ENCODE results near the gene CYTH2. TPM values are rescaled to one million over a fixed set of nuclear protein-coding genes. Genes with fewer than 3 reads are reported as not detected.
A peak's percentile ranks its signal among the peaks of the same experiment; 100 is the strongest.

CYTH2 gene
- total RNA-seq, 4 donors from 2014 or later: 91.6 to 232 (median 139) TPM

DNA sequence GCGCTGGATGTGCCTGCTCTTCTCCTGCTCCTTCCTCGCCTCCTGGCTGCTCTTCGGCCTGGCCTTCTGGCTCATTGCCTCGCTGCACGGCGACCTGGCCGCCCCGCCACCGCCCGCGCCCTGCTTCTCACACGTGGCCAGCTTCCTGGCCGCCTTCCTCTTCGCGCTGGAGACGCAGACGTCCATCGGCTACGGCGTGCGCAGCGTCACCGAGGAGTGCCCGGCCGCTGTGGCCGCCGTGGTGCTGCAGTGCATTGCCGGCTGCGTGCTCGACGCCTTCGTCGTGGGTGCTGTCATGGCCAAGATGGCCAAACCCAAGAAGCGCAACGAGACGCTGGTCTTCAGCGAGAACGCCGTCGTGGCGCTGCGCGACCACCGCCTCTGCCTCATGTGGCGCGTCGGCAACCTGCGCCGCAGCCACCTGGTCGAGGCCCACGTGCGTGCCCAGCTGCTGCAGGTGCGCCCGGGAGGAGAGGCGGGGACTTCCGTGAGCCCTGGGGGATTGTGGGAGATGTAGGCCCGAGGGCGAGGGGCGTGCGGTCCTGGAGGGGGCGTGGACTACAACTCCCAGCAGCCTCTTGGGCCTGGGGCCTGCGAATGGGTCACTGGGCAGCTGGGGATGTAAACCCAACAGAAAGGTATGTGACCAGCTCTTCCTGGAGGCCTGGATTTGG, 7.0 kb upstream of the CYTH2 start:
- no peak overlapping the region for H3K4me3 ChIP-seq (replicated peaks in 1 of 3)
- TF ChIP-seq, protein P1, sequence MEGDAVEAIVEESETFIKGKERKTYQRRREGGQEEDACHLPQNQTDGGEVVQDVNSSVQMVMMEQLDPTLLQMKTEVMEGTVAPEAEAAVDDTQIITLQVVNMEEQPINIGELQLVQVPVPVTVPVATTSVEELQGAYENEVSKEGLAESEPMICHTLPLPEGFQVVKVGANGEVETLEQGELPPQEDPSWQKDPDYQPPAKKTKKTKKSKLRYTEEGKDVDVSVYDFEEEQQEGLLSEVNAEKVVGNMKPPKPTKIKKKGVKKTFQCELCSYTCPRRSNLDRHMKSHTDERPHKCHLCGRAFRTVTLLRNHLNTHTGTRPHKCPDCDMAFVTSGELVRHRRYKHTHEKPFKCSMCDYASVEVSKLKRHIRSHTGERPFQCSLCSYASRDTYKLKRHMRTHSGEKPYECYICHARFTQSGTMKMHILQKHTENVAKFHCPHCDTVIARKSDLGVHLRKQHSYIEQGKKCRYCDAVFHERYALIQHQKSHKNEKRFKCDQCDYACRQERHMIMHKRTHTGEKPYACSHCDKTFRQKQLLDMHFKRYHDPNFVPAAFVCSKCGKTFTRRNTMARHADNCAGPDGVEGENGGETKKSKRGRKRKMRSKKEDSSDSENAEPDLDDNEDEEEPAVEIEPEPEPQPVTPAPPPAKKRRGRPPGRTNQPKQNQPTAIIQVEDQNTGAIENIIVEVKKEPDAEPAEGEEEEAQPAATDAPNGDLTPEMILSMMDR (IDR thresholded peaks at IDR 0.05): no peak
- no peak for TF ChIP-seq POLR2A (IDR thresholded peaks at IDR 0.05)
- DNase-seq: no peak
- no peaks in the 10 kb centered on the region for H3K36me3 ChIP-seq
- WGBS, 2 donors: 72 to 81% methylated on average over 32 to 61 of the region's 62 CpGs
- no peak overlapping the region for H3K27ac ChIP-seq
- intact Hi-C loops (cut with DNase I): no loop called here
- no peaks in the 10 kb centered on the region for H3K9me3 ChIP-seq
- no peaks in the 10 kb centered on the region for H3K4me1 ChIP-seq
- H3K27me3 ChIP-seq: no peaks in the 10 kb centered on the region

DNA sequence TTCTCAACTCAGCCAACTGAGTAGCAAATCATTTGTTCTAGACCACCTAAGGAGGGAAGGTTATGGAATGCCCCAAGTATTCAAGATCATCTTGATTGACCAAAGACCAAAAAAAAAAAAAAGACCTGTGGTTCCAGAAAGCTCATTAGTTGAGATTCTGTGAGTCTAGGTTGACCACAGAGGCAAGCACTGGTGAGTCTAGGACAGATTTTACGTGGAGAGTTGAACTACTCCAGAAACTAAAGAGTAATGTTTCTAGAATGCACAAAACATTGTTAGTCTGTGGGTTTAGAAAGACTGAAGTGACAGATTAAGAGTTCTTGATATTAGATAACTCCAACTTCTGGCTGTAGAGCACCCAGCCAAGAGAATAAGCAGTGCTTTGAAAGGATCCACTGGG, 4.0 kb upstream of the CYTH2 start:
- Histone ChIP-seq H3K4me1 (peaks cover 4 to 10% of the 10 kb centered on the region in 2 donors), H3K27ac (no peak overlapping the region), H3K27me3 (no peaks in the 10 kb centered on the region), H3K9me3 (no peaks in the 10 kb centered on the region), H3K36me3 (no peaks in the 10 kb centered on the region), H3K4me3 (replicated peaks in 1 of 3) (no peak overlapping the region)
- DNase-seq: no peak
- intact Hi-C loops (cut with DNase I): no loop called here
- 88 to 93% methylated on average over 1 of the region's 1 CpG for WGBS, 2 donors
- no peak for TF ChIP-seq POLR2A (IDR thresholded peaks at IDR 0.05)
- TF ChIP-seq, protein P1 (IDR thresholded peaks at IDR 0.05): no peak

DNA sequence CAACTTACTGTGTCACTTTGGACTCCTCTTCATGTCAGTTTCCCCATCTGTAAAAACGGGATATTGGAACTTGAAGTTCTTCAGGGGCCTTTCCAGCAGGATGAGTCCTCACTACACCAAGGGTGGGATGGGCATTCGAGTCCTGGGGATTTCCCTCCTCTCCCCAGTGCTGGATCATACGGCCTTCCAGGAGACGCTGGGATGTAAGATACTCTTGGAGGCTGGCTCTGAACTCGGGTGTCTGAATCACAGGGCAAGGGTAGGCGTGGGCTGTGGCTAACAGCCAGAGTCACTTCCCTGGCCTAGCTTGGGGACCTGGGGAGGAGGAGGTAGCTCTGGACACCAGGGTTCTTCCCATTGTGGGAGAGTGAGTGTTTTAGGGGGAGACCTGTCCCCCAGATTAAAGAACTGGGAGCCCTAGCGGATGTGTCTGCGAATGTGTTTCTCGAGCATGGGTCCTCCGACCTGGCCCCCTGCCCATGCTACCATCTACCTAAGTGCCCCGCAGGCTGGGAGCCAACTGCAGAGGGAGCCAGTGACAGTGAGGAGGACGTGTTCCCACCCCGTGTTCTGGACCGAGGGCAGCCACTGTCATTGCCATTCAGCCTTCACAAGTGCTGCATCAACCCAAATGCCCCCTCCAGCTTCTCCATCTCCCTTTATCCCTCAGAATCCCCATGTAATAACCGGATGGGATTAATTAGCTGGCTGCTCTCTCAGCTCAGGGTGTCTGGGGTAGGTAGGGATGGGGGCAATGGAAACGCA, 2.4 kb upstream of the CYTH2 start:
- H3K36me3 ChIP-seq: peaks cover 14 to 15% of the 10 kb centered on the region in 2 donors
- no peak overlapping the region for H3K27ac ChIP-seq
- peaks cover 19 to 20% of the 10 kb centered on the region in 2 donors for H3K4me1 ChIP-seq
- intact Hi-C loops (cut with DNase I): no loop called here
- no peak for TF ChIP-seq POLR2A (IDR thresholded peaks at IDR 0.05)
- TF ChIP-seq, protein P1 (IDR thresholded peaks at IDR 0.05): no peak
- H3K27me3 ChIP-seq: no peaks in the 10 kb centered on the region
- no peak overlapping the region for H3K4me3 ChIP-seq (replicated peaks in 1 of 3)
- H3K9me3 ChIP-seq: no peaks in the 10 kb centered on the region
- WGBS, 2 donors: 69 to 73% methylated on average over 8 to 15 of the region's 16 CpGs
- DNase-seq: no peak

GRCh38 chr19:48468772-48469288, 339 bp upstream of the CYTH2 start:
- Histone ChIP-seq H3K27ac (peak overlapping the region; percentile 94 to 97 (median 96)), H3K4me1 (peaks cover 40% of the 10 kb centered on the region in 2 donors), H3K27me3 (no peaks in the 10 kb centered on the region), H3K4me3 (replicated peaks in 1 of 3) (peak overlapping the region in 1 of 3 donors; percentile 75), H3K9me3 (no peaks in the 10 kb centered on the region), H3K36me3 (peaks cover 31 to 34% of the 10 kb centered on the region in 2 donors)
- WGBS, 2 donors: 0 to 1% methylated on average over 29 to 32 of the region's 36 CpGs
- intact Hi-C loops (cut with DNase I): no loop called here
- no peak for TF ChIP-seq POLR2A (IDR thresholded peaks at IDR 0.05)
- TF ChIP-seq, protein P1 (IDR thresholded peaks at IDR 0.05): no peak
- DNase-seq: peak; percentile 100
